Fibroblast of skin of abdomen (primary cell): ENCODE data around the gene PLEKHM3.
"Not testable (repeated sequence)": the region's sequence is repeated elsewhere in the genome, so short reads cannot be mapped to it uniquely, and the experiment has no call there.

Experiments used
- DNase-seq: peaks from one replicate; pipeline ENCODE4 v3.0.0-alpha.2; 2013

PLEKHM3 gene

DNA sequence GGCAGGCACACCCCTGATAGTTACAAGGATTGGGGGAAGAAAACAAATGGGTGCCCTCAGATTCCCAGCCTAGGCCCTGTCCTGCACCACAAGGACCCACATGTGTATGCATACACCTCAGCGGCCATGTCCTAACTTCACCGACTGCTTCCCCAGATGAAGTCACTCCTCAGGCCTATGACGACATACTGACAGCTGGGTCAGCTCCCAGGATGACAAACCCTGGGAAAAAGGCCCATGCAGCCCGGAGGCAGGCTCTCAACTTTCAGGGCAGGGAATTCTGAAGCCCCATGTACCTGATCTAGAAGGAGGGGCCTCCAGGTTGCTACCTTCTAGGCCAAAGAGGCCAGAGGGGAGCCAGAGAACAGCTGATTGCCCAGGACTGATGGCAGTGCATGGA lies 11.0 kb upstream of the PLEKHM3 start:
- no peak for DNase-seq

DNA sequence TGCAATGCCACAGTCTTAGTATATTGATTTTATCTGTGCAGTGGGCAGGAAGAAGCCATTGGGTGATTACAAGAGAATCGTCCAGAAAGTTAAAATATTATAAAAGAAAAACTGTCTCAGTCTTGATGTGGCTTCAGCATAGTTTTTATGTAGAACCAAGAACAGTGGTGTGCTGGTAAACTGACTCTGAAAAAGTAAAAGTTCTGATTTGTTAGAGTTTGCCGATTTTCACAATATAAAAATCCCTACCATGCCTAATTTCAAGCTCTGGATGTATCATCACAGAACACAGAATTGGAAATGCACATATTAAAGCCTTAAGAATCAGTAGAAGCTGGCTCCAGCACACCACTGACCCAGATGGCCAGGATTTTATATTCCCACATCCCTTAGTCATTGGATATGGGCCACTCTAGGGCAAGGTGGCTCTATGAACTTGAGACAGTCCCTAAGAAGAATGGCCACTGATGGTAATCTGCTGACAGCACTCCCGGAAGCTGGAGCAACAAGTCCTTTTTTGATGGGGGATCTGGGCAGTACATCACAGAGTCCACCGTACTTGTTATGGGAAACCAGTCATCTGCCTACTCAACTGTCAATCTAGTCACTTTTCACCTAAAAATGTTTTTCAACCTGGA lies 9.3 kb upstream of the PLEKHM3 start:
- no peak for DNase-seq

DNA sequence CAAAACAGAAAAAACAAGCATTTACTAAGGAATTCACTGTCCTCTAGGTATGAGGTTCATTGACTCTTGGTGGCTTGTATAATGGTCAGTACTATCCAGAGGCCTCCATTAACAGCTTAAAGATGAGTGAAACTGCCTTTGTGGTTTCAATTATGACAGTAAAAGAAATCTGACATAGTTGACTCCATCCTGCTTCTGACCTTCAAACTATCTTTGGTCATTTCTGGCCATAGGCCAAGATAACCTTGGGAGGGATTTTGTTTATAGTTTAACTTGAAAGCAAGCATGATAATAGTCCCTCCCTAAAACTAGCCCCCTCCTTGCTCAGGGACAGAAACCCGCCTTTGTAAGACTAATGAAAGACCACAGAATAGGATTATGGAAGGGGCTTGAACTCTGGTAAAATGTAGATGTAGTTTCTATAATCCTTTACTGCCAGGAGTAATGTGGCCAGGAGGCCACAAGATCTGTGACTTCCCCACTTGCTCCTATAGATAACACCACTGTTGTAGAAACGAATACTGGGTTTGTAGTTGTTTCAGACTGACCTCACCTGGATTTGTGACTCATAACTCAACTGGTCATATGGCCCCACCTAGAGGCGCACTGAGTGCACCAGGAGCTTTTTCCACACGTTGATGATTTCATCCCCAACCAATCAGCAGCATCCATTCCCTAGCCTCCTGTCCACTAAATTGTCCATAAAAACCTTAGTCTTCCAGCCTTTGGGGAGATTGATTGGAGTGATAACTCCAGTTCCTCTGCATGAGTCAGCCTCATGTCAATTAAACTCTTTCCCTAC lies 8.6 kb upstream of the PLEKHM3 start:
- no peak for DNase-seq

DNA sequence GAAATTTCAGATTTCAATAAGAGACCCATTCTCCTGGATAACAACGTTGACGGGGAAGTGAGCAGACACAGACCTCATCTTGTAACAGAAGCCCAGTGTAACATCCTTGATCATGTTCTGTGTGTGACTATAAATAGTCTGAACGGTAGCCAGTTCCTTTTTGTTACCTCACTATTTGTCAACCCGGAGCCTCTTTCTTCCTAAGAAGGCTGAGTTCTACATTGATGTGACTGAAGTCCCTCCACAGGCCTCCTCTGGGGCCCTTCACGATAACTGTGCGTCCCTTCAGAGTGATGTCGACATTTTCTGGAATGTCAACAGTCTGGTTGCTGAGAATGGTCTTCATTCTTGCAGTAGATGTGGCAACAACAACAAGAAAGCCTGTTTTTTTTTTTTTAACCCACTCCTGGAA lies 6.3 kb upstream of the PLEKHM3 start:
- DNase-seq: peak; percentile 16

DNA sequence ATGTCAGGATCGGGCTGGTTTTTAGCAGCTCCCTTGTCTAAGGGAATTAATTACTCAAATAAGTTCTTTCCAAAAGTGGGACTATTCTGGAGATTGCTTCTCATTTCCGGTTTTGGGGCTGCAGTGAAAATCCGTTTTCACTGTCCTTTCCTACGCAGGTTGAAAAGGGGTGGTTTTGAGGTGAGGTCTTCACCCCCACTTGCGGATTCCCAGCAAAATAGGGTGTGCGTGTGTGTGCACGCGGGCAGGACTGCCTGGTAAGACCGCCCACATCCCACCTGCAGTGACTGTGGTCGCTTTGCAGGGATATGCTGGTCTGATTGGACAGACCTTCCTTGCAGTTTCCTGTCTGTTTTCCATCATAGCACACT lies 472 bp upstream of the PLEKHM3 start:
- no peak for DNase-seq

DNA sequence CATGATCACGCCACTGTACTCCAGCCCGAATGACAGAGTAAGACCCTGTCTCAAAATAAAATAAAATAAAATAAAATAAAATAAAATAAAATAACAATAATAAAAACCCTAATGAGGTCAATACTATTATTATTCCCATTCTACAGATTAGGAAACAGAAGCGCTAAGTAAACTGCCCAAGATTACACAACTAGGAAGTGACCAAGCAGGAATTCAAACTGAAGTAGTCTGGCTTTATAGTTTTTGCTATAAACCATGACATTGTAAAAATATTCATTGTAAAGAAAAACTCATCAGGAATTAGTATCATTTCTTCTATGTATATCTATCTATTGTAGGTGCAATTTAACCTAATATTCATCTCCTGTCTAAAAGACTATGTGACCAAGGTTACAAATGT lies 1.2 kb downstream of the PLEKHM3 start:
- no peak for DNase-seq

DNA sequence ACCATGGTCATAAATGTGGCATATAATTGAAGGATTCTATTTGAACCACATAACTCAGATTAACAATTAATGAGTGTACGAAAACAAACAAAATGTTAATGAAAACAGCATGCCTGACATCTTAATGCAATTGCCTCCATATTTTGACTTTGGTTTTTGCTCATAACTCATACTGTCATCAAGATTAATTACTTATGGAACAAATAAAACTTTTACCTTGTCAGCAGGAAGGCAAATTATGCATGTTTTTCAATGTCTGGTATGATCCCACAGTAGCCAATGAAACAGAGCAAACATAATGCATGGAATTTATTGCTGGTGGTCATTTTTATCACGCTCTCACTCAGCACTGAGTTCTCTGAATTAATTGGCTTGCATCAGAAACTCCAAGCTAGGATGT lies 5.1 kb downstream of the PLEKHM3 start:
- peak; percentile 8 for DNase-seq

DNA sequence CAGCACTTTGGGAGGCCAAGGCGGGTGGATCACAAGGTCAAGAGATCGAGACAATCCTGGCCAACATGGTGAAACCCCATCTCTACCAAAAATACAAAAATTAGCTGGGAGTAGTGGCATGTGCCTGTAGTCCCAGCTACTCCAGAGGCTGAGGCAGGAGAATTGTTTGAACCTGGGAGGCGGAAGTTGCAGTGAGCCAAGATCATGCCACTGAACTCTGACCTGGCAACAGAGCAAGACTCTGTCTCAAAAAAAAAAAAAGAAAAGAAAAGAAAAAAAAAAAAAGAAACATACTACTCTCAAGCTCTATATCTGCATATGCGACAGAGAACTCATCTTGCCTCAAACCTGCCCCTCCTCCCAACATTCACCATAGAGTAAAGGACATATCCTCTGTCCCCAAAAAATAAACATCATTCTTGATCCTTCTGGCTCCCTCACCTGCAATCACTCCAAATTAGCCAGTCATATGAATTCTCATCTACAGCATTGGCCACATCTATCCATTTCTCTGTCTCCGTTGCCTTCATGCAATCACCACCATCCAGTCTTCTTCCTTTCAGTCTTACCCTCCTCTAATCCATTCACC lies 7.1 kb downstream of the PLEKHM3 start:
- DNase-seq: not testable (repeated sequence)

DNA sequence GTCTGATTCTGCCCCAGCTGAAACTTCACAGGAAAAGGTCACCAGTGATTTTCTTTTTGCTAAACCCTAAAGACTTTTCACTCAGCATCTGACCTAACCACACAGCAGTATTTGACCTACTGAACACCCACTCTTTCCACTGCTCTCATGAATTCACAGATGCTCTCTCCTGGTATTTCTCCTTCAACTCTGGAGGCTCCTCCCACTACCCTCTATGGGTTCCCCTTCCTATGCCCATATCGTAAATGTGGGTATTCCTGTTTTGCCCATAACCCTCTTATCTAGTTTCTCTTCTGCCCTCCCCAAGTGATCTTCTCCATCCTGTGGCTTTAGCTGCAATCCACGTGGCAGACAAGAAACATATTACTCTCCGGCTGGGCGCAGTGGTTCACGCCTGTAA lies 7.6 kb downstream of the PLEKHM3 start:
- no peak for DNase-seq

DNA sequence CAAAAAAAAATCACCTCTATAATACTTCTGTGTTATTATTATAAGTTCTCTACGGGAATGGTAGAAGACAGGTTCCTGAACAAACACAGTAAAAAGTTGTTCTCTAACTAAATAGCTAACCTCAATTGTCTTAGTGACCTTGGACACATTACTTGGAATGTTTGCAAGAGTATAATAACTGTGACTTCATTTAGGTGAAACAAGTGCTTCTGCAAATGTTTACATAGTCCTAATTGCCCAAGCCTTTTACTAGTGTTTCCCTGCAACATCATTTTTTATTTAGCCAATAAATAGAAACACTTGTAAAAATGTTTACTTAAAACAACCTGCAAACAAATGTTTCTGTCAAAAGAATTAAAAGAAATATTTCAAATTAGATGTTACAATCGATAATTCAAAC lies 9.9 kb downstream of the PLEKHM3 start:
- no peak for DNase-seq

DNA sequence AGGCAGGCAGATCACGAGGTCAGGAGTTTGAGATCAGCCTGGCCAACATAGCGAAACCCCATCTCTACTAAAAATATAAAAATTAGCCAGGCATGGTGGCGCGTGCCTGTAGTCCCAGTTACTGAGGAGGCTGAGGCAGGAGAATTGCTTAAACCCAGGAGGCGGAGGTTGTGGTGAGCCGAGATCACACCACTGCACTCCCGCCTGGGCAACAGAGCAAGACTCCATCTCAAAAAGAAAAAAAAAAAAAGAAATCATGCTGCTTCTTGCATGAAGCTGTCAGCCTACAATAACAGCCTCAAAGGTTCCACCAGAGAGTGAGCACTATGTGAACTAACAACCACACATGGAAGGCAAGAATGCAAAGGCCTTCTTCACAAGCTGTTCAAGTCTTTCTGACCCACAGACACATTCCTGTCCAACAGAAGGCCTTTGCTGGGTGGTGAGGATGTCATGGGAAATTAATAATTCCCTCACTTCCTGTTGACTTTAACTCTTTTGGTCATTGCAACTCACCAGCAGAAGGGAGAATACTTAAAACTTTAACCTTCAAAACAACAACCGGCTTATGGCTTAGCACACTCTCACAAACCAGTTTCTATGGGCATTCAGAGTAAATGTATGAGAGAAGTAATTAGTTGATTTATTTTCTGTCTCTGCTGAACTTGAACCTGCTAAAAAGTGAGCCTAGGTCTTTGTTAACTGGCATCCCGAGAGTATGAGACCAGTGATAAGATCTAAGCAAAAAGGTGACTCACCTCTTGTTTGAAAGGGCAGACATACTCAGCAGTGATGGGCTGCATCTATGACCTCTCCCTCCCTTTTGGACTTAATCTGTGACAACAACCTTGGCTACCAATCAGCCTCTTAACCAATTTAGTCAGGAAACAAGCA lies 11.8 kb downstream of the PLEKHM3 start:
- DNase-seq: peak; percentile 31

DNA sequence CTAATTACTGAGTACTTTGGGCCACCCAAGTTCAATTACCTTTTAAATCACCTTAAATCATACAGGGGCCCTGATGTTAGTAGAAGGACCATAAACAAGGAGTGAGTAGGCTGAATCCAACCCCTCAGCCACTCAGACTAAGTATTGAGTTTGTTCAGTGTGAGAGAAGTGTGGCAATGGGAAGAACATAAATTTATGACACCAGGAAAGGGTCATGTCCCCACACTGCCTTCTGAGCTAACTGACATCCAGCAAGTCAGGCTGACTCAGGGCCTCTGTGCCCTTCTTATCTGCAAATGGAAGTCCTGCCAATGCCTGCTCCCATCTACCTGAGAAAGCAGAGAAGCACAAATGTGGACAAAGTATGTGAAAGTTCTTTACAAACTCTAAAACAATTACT lies 12.9 kb downstream of the PLEKHM3 start:
- DNase-seq: no peak

DNA sequence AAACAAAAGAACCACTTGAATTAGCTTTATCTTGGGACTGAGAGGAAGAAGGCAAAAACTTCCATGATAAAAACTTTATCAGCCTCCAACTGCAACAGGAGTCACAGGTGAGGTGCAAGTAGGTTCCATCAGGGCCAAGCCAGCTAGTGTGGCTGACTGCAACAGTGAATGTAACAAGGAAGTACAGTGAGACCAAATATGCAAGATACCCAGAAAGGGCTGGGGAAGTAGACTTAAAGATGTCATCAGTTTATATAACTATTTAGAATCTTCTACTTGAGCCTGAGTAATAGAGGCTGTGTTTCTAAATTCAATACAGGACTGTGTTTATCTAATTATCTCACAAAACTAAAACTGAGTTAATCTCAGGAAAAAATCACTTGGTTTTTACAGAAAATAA lies 14.8 kb downstream of the PLEKHM3 start:
- DNase-seq: no peak

DNA sequence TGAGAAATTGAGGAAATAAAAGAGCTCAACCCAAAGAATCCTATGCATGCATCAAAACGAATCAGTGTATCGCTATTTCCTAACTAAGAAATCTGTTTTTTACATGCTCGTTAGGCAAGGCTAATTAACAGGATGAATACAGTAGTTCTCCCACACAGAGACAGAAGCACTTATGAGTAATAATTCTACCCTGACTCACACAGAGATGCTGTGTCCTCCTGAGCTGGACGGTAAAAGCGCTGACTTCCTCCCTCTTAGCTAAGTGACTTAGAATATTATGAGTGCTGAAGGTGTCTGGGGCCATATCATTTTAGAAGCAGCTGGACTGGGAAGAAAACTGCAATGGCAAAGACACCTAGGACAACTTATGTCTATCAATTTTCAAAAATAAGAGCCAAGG lies 18.5 kb downstream of the PLEKHM3 start:
- peak; percentile 56 for DNase-seq

DNA sequence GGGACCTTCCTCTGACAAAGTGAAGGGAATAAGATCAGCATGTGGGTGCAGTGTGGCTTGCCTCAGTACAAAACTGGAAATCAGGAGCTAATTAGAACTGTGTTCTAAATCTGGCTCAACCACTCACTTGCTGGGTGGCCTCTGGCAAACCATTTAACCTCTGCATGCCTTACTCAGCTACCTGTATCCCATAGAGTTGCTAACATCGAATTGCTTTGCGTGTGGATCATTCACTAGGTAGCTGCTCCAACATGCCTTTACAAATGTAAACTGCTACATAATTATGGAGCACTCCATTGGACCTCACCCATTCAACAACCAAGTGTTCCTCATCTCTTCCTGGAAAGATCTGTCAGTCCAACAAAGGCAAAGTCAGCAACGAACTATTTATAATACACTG lies 19.0 kb downstream of the PLEKHM3 start:
- DNase-seq: no peak

DNA sequence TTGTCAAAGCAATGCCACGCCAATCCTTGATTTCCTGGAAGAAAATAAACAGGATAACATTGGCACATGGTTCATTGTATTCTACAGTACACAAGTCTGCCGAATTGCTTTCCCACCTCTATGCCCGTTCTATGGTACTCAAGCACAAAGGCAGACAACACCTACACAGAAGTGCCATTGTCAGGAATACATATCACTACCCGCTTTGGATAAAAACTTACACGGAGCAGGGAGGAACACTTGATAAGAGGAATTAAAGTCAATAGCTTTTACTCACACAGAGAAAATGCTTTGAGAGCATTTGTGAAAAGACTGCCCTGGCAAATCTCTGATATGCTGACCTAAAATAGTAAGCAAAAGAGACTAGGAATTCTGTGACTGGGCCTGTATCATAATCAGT lies 23.4 kb downstream of the PLEKHM3 start:
- no peak for DNase-seq

DNA sequence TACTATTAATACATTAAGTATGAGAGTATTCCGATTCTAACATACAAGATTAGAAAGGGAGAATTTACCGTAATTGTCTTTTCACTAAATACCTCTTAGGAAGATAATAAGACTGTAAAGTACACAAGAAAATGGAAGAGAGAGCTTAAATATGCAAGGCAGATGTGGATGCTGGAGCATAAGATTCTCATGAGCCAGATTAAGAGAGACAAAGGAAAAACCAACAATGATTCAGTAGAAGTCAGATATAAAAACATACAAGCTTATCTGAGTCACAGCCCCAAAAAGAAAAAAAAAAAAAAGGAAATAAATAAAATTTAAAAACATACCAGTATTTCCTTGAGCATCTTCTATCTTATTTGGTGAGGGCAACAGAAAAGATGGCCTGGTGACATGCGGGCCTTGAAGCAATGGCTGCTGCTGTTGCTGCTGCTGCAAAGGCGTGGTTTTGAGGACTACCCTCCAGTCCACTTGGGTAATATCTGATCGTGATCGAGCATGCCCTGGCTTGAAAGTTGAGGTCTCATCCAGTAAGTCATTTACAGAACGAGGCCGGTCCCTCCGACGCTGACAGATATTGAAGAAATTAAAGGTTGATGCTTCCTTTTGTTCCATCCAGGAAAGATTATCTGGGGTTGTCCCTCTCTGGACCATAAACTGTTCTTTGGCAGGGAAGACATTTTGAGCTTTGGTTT lies 24.5 kb downstream of the PLEKHM3 start:
- DNase-seq: peak; percentile 7

DNA sequence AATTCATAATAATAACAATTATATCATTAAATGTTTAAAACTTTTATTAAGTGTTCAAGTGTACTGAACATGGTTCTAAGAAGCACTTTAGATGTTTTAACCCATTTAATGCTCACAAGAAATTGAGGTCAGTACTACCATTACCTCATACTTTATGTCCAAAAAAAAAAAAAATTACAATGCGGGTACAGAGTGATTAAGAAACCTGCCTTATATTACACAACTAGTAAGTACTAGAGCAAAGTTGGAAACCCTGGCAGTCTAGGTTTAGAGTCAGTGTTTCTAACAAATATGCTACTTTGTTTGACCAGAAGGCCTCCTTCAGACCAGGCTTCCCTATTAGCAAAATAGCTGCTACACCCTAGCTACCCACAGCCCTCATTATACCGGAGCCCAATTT lies 28.5 kb downstream of the PLEKHM3 start:
- DNase-seq: no peak

DNA sequence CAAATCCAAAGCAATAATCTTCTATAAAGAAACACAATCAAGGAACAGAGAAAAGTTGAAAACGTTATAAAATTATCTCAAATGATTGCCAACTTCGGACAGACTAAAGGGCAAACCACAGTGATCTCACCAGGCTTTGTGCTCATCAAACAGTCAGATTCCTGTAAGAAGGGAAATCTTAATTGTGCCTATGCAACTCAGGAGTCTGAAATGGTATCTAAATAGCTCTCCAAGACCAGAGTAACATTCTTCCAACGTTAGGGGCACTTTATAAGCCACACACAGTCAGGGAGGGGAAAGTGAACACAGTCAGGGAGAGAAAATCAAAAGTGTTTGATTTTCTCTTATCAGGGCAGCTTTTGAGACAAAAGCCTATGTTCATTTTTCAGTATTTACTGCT lies 29.4 kb downstream of the PLEKHM3 start:
- no peak for DNase-seq

DNA sequence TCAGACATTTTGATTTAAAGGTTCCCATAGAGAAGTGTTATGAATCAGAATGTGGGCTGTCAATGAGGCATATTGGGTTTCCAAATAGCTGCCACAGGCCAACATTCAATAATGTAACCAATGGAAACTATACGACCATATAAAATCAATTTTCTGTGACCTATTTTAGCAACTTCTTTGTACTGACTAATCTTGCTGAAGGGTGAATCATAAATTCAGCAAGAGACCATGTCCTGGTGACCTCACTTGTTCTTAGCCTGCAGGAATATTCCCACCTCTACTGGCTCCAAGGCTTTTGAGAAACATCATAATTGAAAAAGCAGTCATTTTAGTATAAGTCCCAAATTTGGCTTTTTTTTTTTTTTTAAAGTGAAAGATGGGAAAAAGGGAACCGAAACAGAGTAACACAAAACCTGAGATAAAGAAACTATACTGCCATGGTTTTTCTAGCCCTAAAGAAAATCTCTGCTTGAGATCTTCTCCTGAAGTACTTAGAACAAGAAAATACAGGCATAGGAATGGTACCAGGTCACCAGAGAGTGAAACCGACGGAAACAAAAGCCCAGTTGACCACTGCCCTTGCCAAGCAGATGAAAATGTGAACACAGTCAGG lies 32.1 kb downstream of the PLEKHM3 start:
- DNase-seq: peak; percentile 52

DNA sequence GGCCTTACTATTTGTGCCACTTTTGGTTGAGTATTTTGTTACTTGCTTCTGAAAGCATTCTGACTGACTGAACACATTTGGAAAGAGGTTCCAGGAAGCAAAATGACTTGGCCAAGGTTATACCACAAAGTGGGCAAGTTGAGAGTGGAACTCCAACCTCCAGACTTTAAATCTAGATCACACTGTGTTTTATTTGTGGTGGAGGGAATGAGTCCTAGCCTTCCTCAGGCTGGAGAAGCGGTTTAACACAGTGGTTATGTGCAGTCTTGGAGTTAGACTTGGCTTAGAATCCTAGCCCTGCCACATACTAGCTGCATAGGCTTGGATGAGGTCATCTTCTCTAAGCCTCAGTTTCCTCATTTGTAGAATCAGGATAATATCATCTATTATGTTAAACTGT lies 33.4 kb downstream of the PLEKHM3 start:
- DNase-seq: no peak

DNA sequence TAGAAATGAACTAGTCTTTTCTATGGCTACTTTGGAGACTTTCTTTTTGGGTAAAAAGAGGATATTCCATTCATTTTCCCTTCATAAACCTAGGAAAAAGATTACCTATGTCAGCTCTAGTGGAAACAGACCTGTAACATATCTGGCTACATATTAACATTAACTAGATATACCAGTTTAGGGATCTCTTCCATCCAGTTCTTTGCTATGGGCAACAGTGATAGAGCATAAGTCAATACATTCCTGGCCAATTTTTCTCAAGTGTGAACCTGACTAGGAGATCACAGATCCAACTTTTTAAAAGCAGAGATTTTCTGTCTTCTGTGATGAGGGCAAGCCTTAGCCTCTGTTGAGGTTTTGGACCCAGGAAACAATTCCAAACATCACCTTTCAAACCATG lies 34.5 kb downstream of the PLEKHM3 start:
- DNase-seq: no peak
